GM19035 (cell line): ENCODE data around the gene FARSA.
"Not testable (repeated sequence)": the region's sequence is repeated elsewhere in the genome, so short reads cannot be mapped to it uniquely, and the experiment has no call there.

ENCODE experiments used
- ATAC-seq: cut with Tn5 transposase; IDR thresholded peaks from one replicate; pipeline ENCODE4 v1.9.1; 2021; ENCODE audit not compliant: unreplicated experiment

FARSA gene

DNA sequence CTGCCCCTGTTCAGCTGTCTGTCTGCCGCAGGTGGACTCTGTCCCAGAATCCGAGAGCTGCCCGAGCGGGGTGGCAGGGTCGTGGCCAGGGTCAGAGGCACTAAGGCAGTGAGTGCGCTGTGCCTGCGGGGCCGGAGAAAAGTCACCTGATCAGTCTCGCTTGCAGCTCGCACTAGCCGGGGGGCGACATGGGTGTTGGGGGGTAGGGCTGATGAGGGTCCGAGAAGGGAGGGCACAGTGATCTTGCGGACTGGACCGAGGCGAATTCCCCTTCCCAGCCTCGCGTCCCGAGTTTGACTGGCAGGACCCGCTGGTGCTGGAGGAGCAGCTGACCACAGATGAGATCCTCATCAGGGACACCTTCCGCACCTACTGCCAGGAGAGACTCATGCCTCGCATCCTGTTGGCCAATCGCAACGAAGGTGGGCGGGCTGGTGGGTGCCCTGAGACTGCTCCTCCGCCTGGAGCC is 41.9 kb downstream of the FARSA start:
- ATAC-seq: peak; percentile 2

DNA sequence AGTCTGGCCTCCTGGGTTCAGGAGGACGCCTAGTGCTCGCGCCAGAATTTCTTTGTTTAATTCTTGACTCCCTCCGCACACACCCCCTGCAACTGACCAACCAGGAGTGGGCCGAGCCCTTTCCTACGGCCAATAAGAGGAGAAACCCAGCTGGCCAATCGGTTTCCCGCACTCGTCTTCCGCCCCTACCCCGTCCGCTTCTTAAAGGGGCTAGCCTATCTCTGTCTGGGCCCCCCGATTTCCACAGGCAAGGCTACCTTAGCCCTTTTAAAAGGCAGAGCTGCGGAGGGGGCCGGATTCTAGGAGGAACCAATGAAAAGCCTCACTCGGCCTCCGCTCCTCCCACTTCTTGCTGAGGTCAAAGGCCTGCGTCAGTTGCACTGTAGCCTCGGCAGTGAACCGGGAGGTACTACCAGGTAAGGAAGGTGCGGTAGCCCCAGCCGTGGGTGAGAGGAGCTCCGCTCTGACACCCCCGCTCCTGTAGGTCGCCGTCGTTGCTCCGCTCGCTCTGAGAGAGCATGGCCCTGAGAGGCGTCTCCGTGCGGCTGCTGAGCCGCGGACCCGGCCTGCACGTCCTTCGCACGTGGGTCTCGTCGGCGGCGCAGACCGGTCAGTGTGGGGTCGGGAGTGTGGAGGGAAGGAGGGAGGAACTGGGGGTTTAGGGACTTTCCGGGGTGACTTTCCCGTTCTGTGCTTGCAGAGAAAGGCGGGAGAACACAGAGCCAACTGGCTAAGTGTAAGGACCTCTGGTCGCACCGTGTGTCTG is 42.5 kb downstream of the FARSA start, which contains the start of gene GCDH:
GCDH (plus strand) TSS at position 374 of the 766 bp plus-strand sequence; CDS start at position 519, 145 bp downstream.
- peak; percentile 91 for ATAC-seq

DNA sequence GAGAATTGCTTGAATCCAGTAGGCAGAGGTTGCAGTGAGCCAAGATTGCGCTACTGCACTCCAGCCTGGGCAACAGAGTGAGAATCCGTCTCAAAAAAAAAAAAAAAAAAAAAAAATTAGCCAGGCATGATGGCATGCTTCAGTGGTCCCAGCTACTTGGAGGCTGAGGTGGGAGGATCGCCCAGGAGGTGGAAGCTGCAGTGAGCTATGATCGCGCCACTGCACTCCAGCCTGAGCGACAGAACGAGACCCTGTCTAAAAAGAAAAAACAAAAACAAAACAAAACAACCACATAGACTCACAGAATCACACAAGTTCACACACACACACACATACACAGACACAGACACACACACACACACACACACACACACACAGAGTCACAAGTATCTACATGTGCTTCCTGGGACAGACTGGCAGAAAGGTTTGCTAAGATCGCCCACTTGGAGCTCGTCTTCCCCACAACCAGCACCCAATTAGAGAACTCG is 43.2 kb downstream of the FARSA start:
- ATAC-seq: not testable (repeated sequence)

GRCh38 chr19:12888006-12888603 is 45.4 kb downstream of the FARSA start:
- ATAC-seq: no peak

- no peak for ATAC-seq
Observed at GRCh38 chr19:12886969-12887747, 46.4 kb downstream of the FARSA start, which contains the start of gene KLF1. TSS of gene KLF1 (minus strand) at chr19:12887201. CDS start at chr19:12887140, 61 bp downstream.

- no peak for ATAC-seq
Observed at GRCh38 chr19:12886651-12886968, 46.9 kb downstream of the FARSA start.

DNA sequence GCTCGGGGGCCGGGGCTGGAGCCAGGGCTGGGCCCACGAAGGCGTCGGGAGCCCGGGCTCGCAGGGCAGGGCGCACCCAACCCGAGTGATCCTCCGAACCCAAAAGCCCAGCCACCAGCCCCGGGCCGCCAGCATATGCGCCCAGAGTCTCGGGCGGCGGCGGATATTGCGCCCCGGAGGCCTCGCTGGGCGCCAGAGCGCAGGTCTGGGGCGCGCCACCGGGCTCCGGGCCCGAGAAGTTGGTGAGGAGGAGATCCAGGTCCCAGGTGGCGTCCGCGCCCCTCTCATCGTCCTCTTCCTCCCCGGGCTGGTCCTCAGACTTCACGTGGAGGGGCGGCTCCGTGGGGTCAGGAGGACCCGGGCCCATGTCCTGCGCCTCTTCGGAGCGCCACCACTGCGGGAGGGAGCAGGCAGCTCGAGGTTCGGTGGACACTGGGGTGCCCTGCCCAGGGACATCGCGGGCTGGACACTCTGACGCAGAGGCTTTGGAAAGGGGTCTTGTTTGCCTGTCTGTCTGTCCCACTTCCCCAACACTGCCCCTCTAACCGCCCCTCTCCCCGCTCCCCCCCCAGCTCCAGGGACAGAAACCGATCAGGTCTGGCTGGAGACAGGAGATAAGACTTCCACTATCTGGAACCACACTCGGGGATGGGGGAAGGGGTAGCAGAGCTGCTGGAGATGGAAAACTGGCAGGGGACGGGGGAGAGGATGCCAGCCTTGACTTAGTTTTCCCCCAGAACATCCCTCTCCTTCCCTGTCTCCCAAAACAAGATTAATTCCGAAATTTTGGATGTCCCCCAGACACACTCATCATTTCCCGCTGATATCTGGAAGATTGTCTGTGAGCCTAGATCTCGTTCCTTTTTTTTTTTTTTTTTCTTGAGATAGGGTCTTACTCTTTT is 47.5 kb downstream of the FARSA start:
- ATAC-seq: no peak

DNA sequence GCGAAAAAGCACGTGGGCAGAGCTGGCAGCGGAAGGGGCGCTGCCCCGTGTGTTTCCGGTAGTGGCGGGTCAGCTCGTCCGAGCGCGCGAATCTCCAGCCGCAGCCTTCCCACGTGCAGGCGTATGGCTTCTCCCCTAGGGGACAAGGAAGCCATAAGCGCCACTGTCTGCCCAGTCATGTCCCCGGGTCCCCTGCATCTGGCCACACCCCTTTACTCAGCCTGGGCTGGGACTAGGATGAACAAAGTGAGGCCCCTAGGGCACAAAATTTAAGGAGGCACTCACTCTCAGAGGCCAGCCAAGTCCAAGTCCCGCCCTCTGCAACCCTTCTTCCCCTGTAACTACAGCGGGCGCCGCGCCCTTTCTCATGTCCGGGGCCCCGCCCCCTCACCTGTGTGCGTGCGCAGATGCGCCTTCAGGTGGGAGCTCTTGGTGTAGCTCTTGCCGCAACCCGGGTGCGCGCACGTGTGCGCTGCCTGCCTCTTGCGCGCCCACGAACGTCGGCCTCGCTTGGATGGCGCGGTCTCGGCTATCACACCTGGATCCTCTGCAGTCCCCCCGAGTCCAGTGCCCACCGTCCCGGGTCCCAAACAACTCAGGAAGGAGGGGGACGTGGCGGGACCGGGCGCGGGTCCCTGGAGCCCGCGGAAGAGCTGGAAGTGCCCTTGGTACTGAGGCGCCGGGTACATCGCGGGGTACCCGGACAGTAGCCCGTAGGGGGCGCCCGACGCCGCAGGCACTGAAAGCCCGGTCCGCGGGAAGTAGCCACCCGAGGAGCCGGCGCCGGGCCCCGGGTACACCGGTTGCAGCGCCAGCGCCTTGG is 48.4 kb downstream of the FARSA start:
- peak; percentile 44 for ATAC-seq

DNA sequence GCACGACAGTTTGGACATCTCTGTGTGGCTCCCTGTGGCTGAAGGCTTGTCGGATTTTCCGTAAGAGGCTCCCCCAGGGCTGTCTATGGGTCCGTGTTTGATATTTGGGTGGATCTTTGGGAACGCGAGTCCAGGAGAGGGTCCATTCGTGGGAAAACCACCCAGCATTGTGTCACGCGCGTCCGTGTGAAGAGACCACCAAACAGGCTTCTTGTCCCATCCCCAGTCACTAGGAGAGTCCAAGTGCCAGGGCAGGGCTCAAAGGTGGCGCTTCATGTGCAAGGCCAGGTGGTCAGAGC is 48.9 kb downstream of the FARSA start:
- no peak for ATAC-seq

GRCh38 chr19:12884202-12884601 is 49.3 kb downstream of the FARSA start:
- no peak for ATAC-seq

- ATAC-seq: no peak
Observed at GRCh38 chr19:12882589-12882988, 50.9 kb downstream of the FARSA start.

DNA sequence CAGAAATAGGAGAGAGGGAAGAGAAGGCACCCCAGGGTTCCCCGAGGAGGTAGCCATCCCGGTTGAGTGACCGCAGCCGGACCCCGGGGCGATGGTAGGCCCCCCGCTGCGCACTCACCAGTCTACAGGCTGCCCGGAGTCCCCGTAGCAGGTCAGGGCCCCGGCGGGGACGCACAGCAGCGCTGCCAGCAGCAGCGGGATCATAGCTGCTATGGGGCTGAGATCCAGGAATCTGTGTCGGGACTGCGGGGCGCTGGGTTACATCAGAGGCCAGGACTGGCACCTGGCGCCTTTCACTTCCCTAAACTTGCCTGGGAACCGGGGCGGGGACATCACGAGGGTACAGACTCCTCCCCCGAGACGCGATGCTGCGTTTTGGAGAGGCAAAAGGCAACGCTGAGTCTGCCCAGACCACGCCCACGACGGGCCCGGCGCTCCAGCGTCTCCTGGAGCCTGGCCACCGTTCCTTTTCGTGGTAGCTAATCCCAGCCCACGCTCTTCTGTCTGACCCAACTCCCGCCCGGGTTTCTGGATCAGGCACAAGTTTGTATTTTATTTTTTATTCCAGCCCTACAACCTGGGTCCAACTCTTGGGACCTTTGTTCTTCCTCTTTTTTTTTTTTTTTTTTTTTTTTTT is 52.2 kb downstream of the FARSA start, which contains the start of gene DNASE2:
DNASE2 (minus strand) TSS at position 278 of the 637 bp plus-strand sequence; CDS start at position 204, 74 bp downstream.
- ATAC-seq: peak; percentile 77

GRCh38 chr19:12880551-12881171 is 52.9 kb downstream of the FARSA start:
- ATAC-seq: peak; percentile 27

DNA sequence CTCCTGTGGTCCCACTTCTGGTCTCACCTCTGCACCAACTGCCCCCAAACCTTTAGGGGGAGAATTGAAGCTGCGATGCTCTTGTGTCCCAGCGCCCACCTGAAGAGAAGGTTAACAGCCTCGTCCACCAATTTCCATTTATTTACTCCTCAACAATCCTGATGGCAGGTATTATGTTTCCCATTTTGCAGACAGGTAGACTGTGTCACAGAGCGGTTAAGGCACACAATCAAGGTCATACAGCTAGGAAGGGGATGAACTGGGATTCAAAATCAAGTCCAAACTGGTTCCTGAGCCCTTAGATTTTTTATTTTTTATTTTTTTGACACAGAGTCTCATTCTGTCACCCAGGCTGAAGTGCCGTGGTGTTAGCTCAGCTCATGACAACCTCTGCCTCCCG is 58.4 kb downstream of the FARSA start:
- no peak for ATAC-seq

DNA sequence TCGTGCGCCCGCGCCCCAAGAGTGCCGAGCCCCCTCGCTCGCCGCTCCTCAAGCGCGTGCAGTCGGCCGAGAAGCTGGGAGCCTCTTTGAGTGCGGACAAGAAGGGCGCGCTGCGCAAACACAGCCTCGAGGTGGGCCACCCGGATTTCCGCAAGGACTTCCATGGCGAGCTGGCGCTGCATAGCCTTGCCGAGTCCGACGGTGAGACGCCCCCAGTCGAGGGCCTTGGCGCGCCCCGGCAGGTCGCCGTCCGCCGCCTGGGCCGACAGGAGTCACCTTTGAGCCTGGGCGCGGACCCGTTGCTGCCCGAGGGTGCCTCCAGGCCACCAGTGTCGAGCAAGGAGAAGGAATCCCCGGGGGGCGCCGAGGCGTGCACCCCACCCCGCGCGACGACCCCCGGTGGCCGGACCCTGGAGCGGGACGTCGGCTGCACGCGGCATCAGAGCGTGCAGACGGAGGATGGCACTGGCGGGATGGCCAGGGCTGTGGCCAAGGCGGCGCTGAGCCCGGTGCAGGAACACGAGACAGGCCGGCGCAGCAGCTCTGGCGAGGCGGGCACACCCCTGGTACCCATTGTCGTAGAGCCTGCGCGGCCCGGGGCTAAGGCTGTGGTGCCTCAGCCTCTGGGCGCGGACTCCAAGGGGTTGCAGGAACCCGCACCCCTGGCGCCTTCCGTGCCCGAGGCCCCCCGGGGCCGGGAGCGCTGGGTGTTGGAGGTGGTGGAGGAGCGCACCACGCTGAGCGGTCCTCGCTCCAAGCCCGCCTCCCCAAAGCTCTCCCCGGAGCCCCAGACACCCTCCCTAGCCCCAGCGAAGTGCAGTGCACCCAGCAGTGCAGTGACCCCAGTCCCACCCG is 59.4 kb downstream of the FARSA start:
- no peak for ATAC-seq

GRCh38 chr19:12872941-12873890 is 60.3 kb downstream of the FARSA start:
- ATAC-seq: no peak
